ENCODE measurements around the gene FAM171A2. TPM values are rescaled to one million over a fixed set of nuclear protein-coding genes. Genes with fewer than 3 reads are reported as not detected.

Gene FAM171A2
- total RNA-seq, 2 donors from 2014 or later: 2.9 TPM; not detected in 1

DNA sequence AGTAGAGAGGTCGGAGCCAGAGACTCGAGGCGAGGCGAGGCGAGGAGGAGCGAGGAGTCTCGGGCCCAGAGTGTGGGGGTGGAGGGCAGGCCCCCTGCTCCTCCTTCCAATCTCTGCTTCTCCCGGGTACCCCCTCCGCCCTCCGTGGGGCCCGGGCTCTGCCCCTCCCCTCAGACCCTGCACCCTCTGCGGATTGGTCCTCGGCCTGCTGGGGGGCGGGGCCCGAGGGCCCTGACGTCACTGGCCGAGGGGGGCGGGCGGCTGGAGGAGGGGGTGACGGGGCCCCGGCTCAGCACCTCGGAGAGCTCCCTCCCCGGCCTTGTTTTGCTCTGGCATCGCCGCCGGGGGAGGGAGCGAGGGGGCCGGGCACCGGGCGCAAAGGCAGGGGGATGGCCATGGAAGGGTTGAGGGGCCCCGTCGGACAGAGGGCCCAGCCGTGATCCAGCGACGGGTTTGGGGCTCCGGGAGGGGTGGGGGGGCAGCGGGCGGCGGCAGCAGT is 55.3 kb downstream of the FAM171A2 start, which contains the start of gene RUNDC3A:
Gene RUNDC3A (plus strand): TSS at position 282 of the 499 bp plus-strand sequence. CDS start 232 bp downstream, outside the sequence.
- no peaks in the 10 kb centered on the region for H3K36me3 ChIP-seq (replicated peaks in 1 of 2; ENCODE audit: insufficient read depth in 1 of 2, low read depth in 2 of 2)
- H3K4me3 ChIP-seq: no peak within 1 kb of the TSS
- 0 to 3% methylated on average over 10 to 33 of the region's 39 CpGs for WGBS, 2 donors
- no peaks in the 10 kb centered on the region for H3K9me3 ChIP-seq
- TF ChIP-seq, protein P1, sequence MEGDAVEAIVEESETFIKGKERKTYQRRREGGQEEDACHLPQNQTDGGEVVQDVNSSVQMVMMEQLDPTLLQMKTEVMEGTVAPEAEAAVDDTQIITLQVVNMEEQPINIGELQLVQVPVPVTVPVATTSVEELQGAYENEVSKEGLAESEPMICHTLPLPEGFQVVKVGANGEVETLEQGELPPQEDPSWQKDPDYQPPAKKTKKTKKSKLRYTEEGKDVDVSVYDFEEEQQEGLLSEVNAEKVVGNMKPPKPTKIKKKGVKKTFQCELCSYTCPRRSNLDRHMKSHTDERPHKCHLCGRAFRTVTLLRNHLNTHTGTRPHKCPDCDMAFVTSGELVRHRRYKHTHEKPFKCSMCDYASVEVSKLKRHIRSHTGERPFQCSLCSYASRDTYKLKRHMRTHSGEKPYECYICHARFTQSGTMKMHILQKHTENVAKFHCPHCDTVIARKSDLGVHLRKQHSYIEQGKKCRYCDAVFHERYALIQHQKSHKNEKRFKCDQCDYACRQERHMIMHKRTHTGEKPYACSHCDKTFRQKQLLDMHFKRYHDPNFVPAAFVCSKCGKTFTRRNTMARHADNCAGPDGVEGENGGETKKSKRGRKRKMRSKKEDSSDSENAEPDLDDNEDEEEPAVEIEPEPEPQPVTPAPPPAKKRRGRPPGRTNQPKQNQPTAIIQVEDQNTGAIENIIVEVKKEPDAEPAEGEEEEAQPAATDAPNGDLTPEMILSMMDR (IDR thresholded peaks at IDR 0.05): no peak
- peak in 1 of 3 donors; percentile 30 for TF ChIP-seq POLR2A (IDR thresholded peaks at IDR 0.05)
- no peaks in the 10 kb centered on the region for H3K27me3 ChIP-seq
- peaks cover 19% of the 10 kb centered on the region for H3K4me1 ChIP-seq
- peak; percentile 85 to 89 (median 86) for DNase-seq
- peak within 1 kb of the TSS in 3 of 4 donors; percentile 24 to 52 (median 44) for H3K27ac ChIP-seq
- peak; percentile 92 for ATAC-seq
- intact Hi-C loops (cut with DNase I): no loop called here

DNA sequence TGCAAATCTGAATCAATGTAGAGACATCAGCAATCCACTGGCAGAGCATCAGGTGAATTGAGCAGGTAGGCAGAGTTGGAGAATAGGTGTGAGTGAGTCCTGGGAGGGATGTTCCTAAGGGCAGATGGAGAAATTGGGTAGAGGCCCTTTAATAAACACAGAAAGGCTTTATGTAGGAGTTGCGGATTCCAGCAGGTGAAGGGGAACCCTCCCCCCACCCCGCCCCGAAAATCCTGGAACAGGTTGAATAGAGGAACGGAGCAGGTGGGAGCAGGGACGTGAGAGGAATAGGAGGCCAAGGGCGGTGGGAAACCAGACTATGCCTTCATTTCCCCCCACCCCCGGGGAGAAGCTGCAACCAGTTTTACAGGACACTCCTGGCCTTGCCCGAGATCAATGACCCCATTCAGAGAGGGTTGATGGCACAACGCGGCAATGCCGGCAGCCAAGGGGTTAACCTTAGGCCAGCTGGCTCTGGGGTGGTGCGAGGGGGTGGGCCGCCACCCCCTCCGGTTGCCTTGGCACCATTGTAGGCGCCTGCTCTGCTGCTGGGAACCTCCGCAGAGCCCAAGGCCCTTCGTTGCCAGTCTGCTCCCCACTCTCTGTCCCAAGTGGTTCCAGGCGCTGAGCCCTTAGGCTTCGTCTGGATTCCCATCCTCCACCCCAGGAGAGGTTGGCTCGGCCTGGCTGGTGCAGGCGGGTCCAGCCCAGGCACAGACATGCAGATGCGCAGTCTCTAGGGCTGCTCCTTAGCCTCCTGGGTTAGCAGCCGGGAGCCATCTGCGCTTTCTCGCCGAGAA is 56.1 kb downstream of the FAM171A2 start:
- H3K27me3 ChIP-seq: no peaks in the 10 kb centered on the region
- H3K36me3 ChIP-seq (replicated peaks in 1 of 2; ENCODE audit: insufficient read depth in 1 of 2, low read depth in 2 of 2): no peaks in the 10 kb centered on the region
- TF ChIP-seq, protein P1 (IDR thresholded peaks at IDR 0.05): no peak
- TF ChIP-seq POLR2A (IDR thresholded peaks at IDR 0.05): peak in 1 of 3 donors; percentile 18
- peak overlapping the region in 3 of 4 donors; percentile 24 to 52 (median 34) for H3K27ac ChIP-seq
- DNase-seq (peak; percentile 44 to 64 (median 60)), ATAC-seq (peak; percentile 51)
- intact Hi-C loops (cut with DNase I): no loop called here
- no peaks in the 10 kb centered on the region for H3K9me3 ChIP-seq
- WGBS, 2 donors: 2 to 11% methylated on average over 5 to 26 of the region's 26 CpGs
- H3K4me3 ChIP-seq: no peak overlapping the region
- peaks cover 19% of the 10 kb centered on the region for H3K4me1 ChIP-seq

DNA sequence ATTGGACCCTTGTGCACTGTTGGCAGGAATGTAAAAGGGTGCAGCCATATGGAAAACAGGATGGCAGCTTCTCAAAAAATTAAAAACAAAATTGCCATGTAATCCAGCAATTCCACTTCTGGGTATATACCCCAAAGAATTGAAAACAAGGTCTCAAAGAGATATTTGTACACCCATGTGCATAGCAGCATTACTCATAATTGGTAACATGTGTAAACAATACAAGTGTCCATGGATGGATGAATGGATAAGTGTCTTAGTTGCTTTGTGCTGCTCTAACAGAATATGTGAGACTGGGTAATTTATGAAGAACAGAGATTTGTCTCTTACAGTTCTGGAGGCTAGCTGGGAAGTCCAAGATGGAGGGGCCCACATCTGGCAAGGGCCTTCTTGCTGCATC is 59.0 kb downstream of the FAM171A2 start:
- H3K27me3 ChIP-seq: no peaks in the 10 kb centered on the region
- ATAC-seq (no peak), DNase-seq (no peak)
- peaks cover 19% of the 10 kb centered on the region for H3K4me1 ChIP-seq
- no peaks in the 10 kb centered on the region for H3K9me3 ChIP-seq
- H3K36me3 ChIP-seq (replicated peaks in 1 of 2; ENCODE audit: insufficient read depth in 1 of 2, low read depth in 2 of 2): no peaks in the 10 kb centered on the region
- H3K4me3 ChIP-seq: no peak overlapping the region
- TF ChIP-seq, protein P1 (IDR thresholded peaks at IDR 0.05): no peak
- TF ChIP-seq POLR2A (IDR thresholded peaks at IDR 0.05): no peak
- no peak overlapping the region for H3K27ac ChIP-seq
- intact Hi-C loops (cut with DNase I): no loop called here

Small RNA genes within 50 kb of the gene (small RNA-seq; reads per million reads assigned to genes)
- not detected for gene RF00012
- not detected for gene RN7SL258P
- gene RNU6-453P: not detected

Other genes with a start within 250 kb of the FAM171A2 start
- 10 to 100 TPM; 25.4 to 45.7 TPM for gene HDAC5, start 240.2 kb downstream of the FAM171A2 start, total RNA-seq
- gene HROB, start 221.9 kb downstream of the FAM171A2 start, total RNA-seq: under 1 TPM; 0.26 to 0.99 TPM
- 10 to 100 TPM in 1 of 2 donors, 1 to 10 TPM in 1; 3.9 to 10.5 TPM for gene ASB16, start 193.1 kb downstream of the FAM171A2 start, total RNA-seq
- gene TMUB2, start 176.9 kb downstream of the FAM171A2 start, total RNA-seq: 10 to 100 TPM; 22.6 to 31.0 TPM
- gene ATXN7L3, start 164.0 kb downstream of the FAM171A2 start, total RNA-seq: 10 to 100 TPM; 21.0 to 37.6 TPM
- gene UBTF, start 144.2 kb downstream of the FAM171A2 start, total RNA-seq: 10 to 100 TPM; 43.8 to 73.8 TPM
- gene SLC4A1, start 95.7 kb downstream of the FAM171A2 start, total RNA-seq: not detected
- gene RUNDC3A, start 55.3 kb downstream of the FAM171A2 start, total RNA-seq: 1 to 10 TPM in 1 of 2 donors, not detected in 1; 2.6 TPM
- gene SLC25A39, start 39.0 kb downstream of the FAM171A2 start, total RNA-seq: 100 to 1,000 TPM in 1 of 2 donors, 10 to 100 TPM in 1; 72.6 to 154 TPM
- gene GRN, start 18.6 kb downstream of the FAM171A2 start, total RNA-seq: 100 to 1,000 TPM; 119 to 153 TPM
- gene ITGA2B, start 25.8 kb upstream of the FAM171A2 start, total RNA-seq: 1 to 10 TPM in 1 of 2 donors, under 1 TPM in 1; 0.33 to 1.8 TPM
- gene GPATCH8, start 139.6 kb upstream of the FAM171A2 start, total RNA-seq: 10 to 100 TPM; 25.7 to 33.9 TPM
- gene FZD2, start 193.6 kb upstream of the FAM171A2 start, total RNA-seq: under 1 TPM in 1 of 2 donors, not detected in 1; 0.52 TPM

All from body of pancreas (tissue), 4 donors.